HG03457 (cell line): Measurements from ENCODE around the gene CNDP2.
"Not testable (repeated sequence)": the region's sequence is repeated elsewhere in the genome, so short reads cannot be mapped to it uniquely, and the experiment has no call there.

Experiments
- ATAC-seq: cut with Tn5 transposase; IDR thresholded peaks from one replicate; pipeline ENCODE4 v1.9.1; 2021; ENCODE audit warnings: moderate number of reproducible peaks; ENCODE audit not compliant: unreplicated experiment

The CNDP2 gene

DNA sequence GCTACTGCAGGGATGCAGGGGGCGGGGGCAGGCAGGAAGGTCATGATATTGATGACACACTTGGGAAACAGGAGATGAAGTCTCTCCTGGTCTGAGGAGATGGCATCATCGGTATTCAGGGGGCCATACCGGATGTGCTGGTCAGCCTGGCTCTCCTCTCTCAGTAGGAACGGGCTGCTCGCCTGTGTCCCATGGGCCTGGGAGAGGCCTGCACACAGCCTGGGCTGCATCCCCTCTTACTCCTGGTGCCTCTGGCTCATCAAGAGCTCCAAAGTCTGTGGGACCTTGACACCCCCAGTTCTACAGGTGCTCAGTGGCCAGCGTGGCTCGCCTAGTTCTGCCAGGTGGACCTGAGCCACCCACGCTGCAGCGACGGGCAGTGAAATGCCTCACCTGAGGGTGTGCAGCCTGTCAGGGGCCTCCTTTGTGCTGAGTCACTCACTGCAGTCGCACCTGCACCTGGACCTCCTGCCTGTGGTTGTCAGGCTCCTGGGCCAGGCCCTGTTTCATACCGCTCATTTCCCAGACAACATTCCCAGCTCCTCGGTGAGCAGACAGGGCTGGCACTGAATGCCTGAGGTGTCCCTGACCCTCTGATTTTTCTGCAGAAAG, 19.6 kb downstream of the CNDP2 start:
- no peak for ATAC-seq

DNA sequence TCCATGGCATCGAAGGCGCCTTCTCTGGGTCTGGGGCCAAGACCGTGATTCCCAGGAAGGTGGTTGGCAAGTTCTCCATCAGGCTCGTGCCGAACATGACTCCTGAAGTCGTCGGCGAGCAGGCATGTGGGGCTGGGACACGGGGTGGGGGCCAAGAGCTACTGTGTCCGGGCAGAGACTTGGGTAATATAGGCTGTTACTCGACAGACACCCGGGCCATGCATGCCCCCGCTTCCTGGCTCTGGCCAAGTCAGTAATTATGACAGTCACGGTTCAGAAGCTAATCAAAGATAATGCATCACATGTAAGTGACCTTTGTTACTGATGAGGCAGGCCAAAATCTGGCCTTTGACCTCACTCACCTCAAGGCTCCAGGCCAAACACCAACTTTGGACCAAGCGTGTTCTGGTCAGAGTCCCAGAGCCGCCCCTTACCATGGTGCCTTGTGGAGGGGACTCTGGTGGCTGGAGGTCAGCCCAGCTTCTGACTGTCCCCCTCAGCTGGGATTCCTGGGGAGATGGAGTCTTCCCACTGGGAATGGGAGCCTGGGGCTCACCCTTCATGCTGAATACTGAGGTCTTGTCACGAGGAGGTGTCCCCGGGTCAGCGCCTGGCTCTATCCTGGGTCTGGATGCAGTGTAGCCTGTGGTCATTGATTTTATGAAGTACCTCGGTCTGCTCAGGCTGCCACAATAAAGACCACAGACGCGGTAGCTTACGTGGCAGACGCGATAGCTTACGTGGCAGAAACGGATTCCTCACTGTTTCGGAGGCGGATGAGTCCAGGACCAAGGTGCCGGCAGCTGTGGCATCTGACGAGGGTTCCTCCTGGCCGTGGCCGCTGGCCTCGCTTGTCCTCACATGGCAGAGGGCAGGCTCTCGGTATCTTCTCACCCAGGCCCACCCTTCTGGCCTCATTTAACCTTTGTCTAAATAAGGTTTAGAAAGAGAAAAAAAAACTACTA, 20.4 kb downstream of the CNDP2 start:
- no peak for ATAC-seq

DNA sequence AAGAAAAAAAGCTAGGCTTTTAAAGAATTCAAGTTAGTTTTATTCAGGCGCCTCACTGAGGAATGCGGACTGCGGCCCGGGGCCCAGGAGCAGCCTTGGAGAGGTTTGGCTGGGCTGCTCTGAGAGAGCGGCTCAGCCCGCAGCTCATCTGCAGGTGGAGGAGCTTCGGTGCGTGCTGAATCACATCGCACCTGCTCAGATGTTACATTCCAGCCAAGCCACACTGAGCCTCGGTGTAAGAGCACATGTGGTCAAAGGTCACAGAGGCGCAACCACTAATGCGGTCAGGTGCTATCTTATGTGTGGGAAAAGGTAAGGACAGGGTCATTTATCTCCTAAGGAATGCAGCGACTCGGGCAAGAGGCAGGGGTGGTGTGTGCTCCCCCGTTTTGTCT, 21.1 kb downstream of the CNDP2 start:
- ATAC-seq, result no peak

DNA sequence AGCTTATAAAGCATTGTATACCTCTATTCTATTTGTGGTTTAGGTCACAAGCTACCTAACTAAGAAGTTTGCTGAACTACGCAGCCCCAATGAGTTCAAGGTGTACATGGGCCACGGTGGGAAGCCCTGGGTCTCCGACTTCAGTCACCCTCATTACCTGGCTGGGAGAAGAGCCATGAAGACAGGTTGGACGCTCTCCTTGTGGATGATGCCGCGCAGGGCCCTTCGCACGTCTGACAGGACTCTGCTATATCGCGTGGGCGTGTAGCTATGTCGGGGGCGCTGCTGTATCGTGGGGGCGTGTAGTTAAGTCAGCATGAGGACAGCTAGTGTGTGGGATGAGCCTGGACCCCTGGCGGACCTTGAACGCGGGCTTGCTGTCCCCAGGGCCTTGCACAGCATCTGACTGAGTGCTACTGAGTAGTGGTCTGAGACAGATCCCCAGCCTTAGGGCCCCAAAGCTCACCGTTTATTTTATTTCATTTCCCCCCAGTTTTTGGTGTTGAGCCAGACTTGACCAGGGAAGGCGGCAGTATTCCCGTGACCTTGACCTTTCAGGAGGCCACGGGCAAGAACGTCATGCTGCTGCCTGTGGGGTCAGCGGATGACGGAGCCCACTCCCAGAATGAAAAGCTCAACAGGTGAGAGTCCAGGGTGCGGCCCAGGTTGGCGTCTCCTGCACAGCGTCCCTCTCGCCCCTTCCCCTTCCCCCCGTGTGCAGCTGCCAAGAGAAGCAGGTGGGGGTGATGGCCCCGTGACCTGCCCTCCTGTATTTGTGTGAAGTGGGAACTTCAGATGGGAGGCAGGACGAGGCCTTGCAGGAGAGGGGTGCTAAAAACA, 22.5 kb downstream of the CNDP2 start:
- no peak for ATAC-seq

- no peak for ATAC-seq
Measured at GRCh38 chr18:74519320-74520095, 23.3 kb downstream of the CNDP2 start.

DNA sequence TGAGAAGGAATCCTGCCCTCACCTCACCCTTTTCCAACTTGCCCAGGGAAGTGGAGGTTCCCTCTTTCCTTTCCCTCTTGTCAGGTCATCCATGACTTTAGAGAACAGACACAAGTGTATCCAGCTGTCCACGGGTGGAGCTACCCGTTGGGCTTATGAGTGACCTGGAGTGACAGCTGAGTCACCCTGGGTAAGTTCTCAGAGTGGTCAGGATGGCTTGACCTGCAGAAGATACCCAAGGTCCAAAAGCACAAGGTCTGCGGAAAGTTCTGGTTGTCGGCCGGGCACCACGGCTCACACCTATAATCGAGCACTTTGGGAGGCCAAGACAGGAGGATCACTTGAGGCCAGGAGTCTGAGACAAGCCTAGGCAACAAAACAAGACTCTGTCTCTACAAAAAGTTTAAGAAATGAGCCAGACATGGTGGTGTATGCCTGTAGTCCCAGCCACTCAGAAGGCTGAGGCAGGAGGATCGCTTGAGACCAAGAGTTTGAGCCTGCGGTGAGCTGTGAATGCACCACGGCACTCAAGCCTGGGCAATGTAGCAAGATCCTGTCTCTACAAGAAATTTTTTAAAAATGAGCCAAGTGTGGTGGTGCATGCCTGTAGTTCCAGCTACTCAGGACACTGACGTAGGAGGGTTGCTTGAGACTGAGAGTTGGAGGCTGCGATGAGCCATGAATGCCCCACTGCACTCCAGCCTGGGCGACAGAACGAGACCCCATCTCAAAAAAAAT, 24.1 kb downstream of the CNDP2 start:
- no peak for ATAC-seq

DNA sequence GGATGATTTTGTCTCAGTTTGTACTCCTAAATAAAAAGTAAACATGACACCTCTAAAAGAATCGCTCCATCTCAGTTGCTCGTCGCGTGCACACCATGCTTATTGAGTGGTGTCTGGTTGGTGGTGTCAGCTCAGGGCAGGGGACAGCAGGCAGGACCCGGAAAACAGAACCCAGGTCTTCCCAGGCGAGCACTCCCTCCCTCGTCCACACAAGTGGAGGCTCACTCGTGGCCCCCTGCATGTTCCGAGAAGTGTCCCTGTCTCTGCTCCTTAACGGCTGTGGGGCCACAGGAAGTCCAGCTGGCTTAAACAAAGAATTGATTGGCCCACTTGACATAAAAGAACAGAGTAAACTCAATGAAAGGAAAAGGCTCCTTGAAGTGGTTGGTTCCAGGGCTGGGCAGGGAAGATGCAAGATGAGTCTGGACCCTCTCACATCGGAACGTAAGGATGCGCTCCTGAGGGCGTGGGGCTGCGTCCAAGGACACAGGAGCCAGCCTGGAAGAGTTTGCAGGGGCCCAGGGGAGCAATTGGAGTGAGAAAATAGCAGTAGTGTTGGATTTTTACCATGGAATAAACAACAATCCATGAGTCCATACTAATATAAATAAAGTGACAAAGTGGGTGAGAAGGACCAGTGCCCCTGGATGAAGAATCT, 25.0 kb downstream of the CNDP2 start:
- no peak for ATAC-seq

DNA sequence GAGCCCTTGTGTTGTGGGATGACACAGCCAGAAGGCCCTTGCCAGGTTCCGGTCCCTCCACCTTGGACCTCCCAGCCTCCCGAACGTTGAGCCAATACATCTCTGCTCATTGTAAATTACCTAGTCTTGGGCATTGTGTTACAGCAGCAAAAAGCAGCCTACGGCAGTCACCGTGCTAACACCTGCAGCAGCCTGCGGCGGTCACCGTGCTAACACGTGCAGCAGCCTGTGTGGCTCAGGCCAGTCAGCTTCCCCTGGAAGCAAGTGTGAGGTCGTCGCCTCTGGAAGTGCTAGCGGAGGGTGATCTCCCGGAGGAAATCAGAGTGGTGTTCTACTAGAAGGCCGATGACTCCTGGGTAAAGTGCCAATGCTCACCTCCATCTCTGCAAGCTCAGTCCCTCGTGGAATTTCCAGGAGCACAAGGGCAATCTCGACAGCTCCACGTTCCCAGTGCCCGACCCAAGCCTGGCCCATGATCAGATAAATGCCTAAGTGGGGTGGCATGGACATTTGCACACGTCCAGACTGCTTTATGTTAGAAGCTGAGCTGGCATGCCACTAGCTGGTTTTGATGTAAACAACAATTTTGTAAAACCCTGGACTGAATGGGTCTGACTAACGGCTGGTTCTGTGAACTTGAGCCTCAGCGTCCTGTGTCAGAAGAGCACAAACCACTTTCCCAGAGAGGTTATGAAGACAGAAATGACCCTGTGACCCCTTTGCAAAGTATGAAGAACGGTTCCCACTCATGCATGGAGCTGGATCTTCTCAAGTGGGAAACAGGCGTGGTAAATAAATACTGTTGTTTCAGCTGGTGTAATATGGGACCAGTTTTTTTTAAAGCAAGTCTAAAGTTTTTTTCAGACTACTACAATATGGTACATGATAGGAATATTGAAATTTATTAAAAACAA, 26.7 kb downstream of the CNDP2 start:
- ATAC-seq, result no peak

DNA sequence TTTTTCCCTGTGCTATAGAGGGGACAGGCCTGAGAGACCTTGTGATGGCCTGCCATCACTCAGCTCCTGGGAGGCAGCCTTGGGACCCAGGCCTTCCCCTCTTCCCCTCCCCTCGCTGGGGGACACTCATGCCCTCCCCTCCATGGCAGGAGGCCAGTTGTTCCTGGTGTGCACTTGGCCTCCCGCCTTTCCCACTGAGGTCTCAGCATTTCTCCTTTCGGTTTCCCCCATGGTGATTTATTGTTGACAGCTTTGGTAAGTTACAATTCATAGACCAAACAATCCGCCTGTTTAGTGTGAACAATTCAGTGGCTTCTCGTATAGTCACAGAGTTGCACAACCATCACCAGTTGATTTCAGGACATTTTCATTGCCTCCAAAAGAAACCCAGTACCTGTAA, 27.9 kb downstream of the CNDP2 start:
- ATAC-seq, result no peak

DNA sequence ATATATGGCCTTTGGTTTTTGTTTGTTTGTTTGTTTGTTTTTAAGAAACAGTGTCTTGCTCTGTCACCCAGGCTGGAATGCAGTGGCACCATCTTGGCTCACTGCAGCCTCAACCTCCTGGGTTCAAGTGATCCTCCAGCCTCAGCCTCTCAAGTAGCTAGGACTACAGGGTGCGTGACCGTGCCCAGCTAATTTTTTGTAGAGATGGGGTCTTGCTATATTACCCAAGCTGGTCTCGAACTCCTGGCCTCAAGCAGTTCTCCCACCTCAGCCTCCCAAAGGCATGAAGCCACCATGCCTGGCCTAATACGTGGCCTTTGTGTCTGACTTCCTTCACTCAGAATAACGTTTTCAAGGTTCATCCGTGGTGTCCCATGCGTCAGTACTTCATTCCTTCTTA, 28.8 kb downstream of the CNDP2 start:
- not testable (repeated sequence) for ATAC-seq

DNA sequence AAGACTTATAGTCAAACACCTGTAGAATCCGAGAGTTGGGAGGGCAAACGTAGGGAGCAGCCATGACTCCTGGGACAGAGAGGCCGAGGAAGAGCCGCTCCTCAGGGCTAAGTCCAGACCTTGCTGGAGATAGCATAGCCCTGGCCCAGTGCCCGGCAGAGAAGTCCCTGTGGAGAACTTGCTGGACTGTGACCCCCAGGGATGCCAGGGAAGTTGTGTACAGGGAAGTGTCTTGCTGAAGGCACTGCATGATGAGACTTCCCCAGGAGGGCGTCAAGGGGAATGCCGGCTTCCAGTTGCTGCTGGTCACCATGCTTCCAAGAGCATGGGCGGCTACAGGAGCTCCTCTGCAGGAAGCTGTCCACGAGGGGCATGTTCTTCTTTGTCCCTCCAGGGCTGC, 29.6 kb downstream of the CNDP2 start:
- ATAC-seq, result no peak

DNA sequence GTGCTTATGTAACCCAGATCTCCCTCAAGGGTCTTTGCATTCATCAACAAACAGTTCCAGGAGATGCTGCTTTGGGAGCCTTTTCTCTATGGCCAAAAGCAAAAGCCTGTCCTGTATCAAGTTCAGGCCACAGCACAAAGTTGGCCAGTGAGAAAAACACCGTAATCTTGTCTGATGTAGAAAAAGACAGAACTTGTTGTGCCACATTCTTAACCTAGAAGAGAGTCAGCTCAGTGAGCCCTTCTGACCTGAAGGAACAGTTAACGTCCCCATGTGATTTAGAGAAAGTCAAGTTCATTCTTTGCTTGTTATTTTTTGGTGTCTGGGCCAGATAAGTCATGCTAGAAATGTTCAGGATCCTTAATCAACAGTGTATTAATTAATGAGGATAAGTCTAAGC, 30.3 kb downstream of the CNDP2 start:
- ATAC-seq, result no peak

DNA sequence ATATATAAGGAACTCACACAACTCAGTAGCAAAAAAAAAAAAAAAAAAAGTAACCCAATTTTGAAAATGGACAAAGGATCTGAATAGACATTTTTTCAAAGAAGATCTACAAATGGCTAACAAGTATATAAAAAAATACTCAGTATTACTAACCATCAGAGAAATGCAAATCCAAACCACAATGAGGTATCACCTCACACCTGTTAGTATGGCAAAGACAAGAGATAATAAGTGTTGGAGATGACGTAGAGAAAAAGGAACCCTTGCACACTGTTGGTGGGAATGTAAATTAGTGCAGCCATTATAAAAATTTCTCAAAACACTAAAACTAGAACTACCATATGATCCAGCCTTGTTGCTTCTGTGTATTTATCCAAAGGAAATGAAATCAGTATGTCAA, 32.3 kb downstream of the CNDP2 start:
- no peak for ATAC-seq

DNA sequence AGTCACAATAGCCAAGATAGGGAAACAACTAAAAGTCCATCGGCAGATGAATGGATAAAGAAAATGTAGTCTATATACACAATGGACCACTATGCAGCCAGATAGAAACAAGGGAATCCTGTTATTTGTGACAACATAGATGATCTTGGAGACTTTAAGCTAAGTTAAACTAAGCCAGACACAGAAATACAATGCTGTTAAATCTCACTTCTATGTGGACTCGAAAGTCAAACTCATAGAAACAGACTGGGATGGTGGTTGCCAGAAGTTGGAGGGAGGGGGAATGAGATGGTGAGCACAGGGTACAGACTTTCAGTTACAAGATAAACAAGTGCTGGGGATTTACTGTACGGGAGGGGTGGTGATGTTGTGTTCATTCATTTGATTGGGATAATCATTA, 32.8 kb downstream of the CNDP2 start:
- ATAC-seq, result no peak

DNA sequence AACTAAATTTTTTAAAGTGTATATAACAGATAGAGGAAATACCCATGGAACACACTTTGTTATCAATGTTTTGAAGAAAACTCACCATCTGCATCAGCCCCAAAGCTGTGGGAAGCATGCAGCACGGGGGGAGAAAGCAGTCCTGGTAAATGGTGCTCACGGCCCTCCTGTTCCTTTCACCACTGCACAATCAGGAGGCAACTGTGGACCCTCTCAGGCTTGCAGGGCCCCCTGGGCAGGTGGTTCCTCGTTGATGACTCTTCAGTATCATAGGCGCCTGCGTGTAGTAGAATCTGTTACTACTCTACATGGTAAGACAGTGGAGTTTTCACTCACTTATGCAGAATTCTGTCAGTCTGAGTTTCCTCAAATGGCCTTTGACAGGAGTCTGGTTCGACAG, 33.2 kb downstream of the CNDP2 start:
- no peak for ATAC-seq

DNA sequence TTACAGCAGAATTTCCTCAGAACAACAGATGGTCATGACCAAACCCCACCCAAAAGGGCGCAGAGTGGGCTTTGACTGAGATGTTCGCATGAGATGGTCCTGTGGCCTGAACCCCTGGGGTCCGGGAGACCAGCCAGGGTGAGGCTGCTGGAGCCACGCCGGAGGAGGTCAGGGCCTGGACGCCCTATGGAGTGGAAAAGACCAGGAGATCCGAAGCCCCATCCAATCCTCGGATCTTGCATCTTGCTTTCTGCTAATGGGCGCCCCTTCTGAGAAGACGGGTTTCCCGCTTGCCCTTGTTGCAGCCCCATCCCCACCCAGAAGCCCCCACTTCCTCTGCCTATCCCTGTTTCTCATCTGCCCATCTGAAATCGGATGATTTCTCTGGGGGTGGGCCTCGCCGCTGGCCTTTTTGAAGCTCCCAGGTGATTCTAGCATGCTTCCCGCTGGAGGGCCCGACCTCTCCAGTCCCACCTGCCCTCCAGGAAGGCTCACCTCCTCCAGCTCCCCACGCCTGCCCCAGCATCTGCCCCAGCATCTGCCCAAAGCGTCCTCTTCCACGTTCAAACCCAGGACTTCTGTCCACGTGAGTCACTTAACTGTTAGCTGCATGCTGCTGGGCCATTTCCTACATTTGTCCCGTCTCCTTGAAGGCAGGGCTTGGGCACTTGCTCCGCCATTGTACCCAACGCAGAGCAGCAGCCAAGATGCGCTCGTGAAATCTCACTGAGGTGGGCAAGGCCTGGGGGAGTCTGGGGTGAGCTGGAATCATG, 33.8 kb downstream of the CNDP2 start:
- no peak for ATAC-seq

DNA sequence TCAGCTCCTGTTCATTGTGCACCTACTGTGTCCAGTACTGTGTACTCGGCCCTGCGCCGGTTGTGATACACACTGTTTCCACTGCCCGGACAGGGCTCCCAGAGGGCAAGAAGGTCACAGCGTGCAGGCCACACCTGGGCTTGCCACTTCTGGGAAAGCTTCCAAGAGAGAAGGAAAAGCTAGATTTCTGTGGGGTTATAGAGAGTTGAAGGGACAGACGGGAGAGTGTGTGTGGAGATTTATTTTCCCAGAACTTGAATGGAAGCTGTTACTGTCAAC, 34.4 kb downstream of the CNDP2 start:
- ATAC-seq, result no peak

DNA sequence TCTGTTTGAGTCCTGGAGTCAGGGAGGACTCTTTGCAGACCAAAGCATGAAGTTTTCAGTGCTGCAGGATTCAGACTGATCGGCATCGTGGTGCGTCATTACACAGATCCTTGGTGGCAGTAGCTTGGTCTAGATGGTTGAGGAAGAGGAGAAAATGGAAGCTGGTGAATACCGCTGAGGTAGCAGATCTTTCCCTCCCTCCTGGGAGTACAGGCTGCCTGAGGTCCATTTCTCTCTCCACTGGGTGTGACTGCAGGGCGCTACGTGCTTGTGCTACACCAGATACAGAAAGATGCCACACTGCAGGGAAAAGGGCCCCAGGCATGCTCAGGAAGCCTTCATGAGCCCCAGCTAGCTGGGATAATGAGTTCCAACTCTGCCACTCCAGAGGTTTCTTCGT, 34.9 kb downstream of the CNDP2 start:
- ATAC-seq, result no peak
